Measurements from ENCODE around the gene STK35. TPM values are rescaled to one million over a fixed set of nuclear protein-coding genes. Genes with fewer than 3 reads are reported as not detected.

The STK35 gene
- total RNA-seq, 1 donor from 2014 or later: 21.8 TPM

- Mint-ChIP-seq H3K27ac (peak overlapping the region; percentile 22), H3K27me3 (ENCODE audit: insufficient read depth, low read depth) (peaks cover 2% of the 10 kb centered on the region), H3K4me1 (peaks cover 8% of the 10 kb centered on the region), H3K4me3 (no peak overlapping the region), H3K9me3 (no peaks in the 10 kb centered on the region), H3K36me3 (peaks cover 5% of the 10 kb centered on the region)
- Histone ChIP-seq H3K9ac (no peak overlapping the region), H3K36me3 (no peaks in the 10 kb centered on the region), H3F3A (ENCODE audit: low read depth) (no peaks in the 10 kb centered on the region), H2AFZ (replicated peaks) (no peak overlapping the region), H3K4me2 (no peak overlapping the region), H3K27ac (no peak overlapping the region), H3K4me3 (no peak overlapping the region), H3K27me3 (no peaks in the 10 kb centered on the region), H4K20me1 (ENCODE audit: low read depth) (peaks cover 69% of the 10 kb centered on the region), H3K4me1 (peaks cover 19% of the 10 kb centered on the region), H3K9me3 (ENCODE audit: low read depth) (no peaks in the 10 kb centered on the region), H3K79me2 (ENCODE audit: low read depth) (peaks cover 48% of the 10 kb centered on the region)
- TF ChIP-seq EZH2 (IDR thresholded peaks at IDR 0.05) (no peak), CTCF (IDR thresholded peaks at IDR 0.05) (no peak), EZH2phosphoT487 (IDR thresholded peaks at IDR 0.05) (no peak)
- no peak for DNase-seq (ENCODE audit: low spot score)
These were observed 40.3 kb downstream of the STK35 start for GRCh38 chr20:2141600-2142575.

GRCh38 chr20:2142649-2143048, 41.0 kb downstream of the STK35 start:
- TF ChIP-seq EZH2 (IDR thresholded peaks at IDR 0.05): no peak
- no peak for TF ChIP-seq EZH2phosphoT487 (IDR thresholded peaks at IDR 0.05)
- no peak for TF ChIP-seq CTCF (IDR thresholded peaks at IDR 0.05)
- Histone ChIP-seq H3K9me3 (ENCODE audit: low read depth) (no peaks in the 10 kb centered on the region), H3K27me3 (no peaks in the 10 kb centered on the region), H3K79me2 (ENCODE audit: low read depth) (peaks cover 46% of the 10 kb centered on the region), H3K4me2 (no peak overlapping the region), H3K36me3 (no peaks in the 10 kb centered on the region), H3K4me1 (peaks cover 19% of the 10 kb centered on the region), H3K4me3 (no peak overlapping the region), H3F3A (ENCODE audit: low read depth) (no peaks in the 10 kb centered on the region), H4K20me1 (ENCODE audit: low read depth) (peaks cover 62% of the 10 kb centered on the region), H3K9ac (no peak overlapping the region), H2AFZ (replicated peaks) (no peak overlapping the region), H3K27ac (no peak overlapping the region)
- no peak overlapping the region for H3K27ac Mint-ChIP-seq
- H3K27me3 Mint-ChIP-seq (ENCODE audit: insufficient read depth, low read depth): peaks cover 2% of the 10 kb centered on the region
- H3K4me1 Mint-ChIP-seq: peaks cover 8% of the 10 kb centered on the region
- no peak for DNase-seq (ENCODE audit: low spot score)
- no peak overlapping the region for H3K4me3 Mint-ChIP-seq
- peaks cover 5% of the 10 kb centered on the region for H3K36me3 Mint-ChIP-seq
- H3K9me3 Mint-ChIP-seq: no peaks in the 10 kb centered on the region

- H3K27me3 Mint-ChIP-seq (ENCODE audit: insufficient read depth, low read depth): peaks cover 2% of the 10 kb centered on the region
- Histone ChIP-seq H2AFZ (replicated peaks) (no peak overlapping the region), H3K79me2 (ENCODE audit: low read depth) (peaks cover 37% of the 10 kb centered on the region), H3K27ac (no peak overlapping the region), H3K27me3 (no peaks in the 10 kb centered on the region), H3K4me1 (peaks cover 15% of the 10 kb centered on the region), H3K9ac (no peak overlapping the region), H3K36me3 (no peaks in the 10 kb centered on the region), H4K20me1 (ENCODE audit: low read depth) (peaks cover 52% of the 10 kb centered on the region), H3F3A (ENCODE audit: low read depth) (no peaks in the 10 kb centered on the region), H3K9me3 (ENCODE audit: low read depth) (no peaks in the 10 kb centered on the region), H3K4me3 (no peak overlapping the region), H3K4me2 (no peak overlapping the region)
- no peak overlapping the region for H3K27ac Mint-ChIP-seq
- H3K4me1 Mint-ChIP-seq: peaks cover 5% of the 10 kb centered on the region
- H3K9me3 Mint-ChIP-seq: no peaks in the 10 kb centered on the region
- TF ChIP-seq CTCF (IDR thresholded peaks at IDR 0.05) (no peak), EZH2phosphoT487 (IDR thresholded peaks at IDR 0.05) (no peak), EZH2 (IDR thresholded peaks at IDR 0.05) (no peak)
- peaks cover 11% of the 10 kb centered on the region for H3K36me3 Mint-ChIP-seq
- H3K4me3 Mint-ChIP-seq: no peak overlapping the region
- DNase-seq (ENCODE audit: low spot score): no peak
These were observed 42.0 kb downstream of the STK35 start for GRCh38 chr20:2143594-2143993.
